ENCODE measurements around the gene LRRK1. TPM values are rescaled to one million over a fixed set of nuclear protein-coding genes. Genes with fewer than 3 reads are reported as not detected.

The LRRK1 gene
- total RNA-seq, 1 experiment from 2014 or later: 1.0 TPM

DNA sequence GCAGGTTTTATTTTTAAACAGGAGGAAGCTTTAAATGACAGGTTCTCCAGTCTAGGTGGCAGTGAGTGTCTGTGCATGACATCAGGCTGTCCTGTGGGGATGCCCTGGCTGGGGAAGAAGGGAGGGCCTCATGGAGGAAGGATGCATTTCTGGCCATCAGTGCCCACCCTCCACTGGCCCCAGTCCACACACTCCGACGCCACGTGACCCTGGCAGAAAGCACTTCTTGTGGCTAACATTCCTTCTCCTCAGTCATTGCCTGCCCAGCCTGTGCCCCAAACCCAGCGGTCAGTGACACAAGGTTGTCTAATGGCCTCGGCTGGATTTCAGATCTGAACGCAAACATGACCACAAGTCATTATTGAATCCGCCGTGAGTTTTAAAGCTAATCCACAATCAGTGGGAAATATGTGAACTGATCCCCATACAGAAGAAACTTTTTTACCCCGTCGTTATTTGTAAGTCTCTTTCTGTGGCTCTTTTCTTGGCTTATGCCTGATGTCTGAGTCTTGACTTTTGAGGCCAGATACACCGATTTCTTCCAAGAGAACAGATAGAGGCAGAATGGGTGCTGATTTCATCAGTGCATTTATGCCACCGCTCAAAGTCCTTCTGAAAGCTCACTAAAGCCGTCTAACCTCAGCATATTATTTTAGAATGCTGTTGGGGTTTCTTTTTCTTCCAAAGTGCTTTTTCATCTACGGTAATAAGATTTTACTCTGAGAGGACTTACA, 17.3 kb upstream of the LRRK1 start:
- in situ Hi-C loops (cut with HindIII; ENCODE audit: low pct_unique_long_range_greater_than_20kb, low sequenced_read_pairs): no loop called here

DNA sequence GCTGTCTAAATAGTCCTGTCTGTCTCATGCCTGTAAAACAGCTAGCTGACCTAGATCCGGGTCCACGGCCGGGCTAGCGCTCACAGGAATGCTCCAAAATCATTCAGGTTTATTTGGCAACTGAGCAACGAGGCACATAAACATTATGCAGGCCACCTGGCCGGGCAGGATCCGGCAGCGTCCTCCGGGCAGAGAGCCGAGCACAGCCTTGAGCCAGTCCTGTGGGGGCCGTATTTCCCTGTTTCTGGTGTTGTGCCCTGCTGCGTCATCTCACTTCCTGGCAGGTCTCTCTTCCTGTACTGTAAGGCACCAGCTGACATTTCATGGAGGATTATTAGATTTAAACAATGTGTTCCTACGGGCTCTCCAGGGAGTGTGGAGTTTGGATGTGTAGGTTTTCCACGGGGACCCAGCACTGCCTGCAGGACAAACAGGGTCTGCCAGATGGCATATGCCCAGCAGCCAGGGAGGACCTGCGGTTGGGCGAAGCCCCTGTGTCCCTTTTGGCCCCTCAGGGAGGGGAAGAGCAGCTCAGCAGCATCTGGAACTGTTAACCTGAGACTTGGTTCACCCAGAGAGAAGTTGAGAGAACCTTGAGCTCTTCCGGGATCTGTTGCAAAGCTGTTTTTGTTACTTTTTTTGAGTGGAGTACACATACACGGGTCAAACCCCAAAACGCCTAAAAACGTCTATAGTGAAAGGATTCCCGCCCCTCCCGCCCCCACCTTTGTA, 16.6 kb upstream of the LRRK1 start:
- in situ Hi-C loops (cut with HindIII; ENCODE audit: low pct_unique_long_range_greater_than_20kb, low sequenced_read_pairs): no loop called here
- no peak for DNase-seq (ENCODE audit: low read depth, low spot score)

More for the DNA sequence above, 17.3 kb upstream of the LRRK1 start:
- DNase-seq (ENCODE audit: low read depth, low spot score): no peak

GRCh38 chr15:100903168-100903554, 16.0 kb upstream of the LRRK1 start:
- in situ Hi-C loops (cut with HindIII; ENCODE audit: low pct_unique_long_range_greater_than_20kb, low sequenced_read_pairs): no loop called here
- no peak for DNase-seq (ENCODE audit: low read depth, low spot score)

GRCh38 chr15:100905850-100906249, 13.3 kb upstream of the LRRK1 start:
- DNase-seq (ENCODE audit: low read depth, low spot score): no peak
- in situ Hi-C loops (cut with HindIII; ENCODE audit: low pct_unique_long_range_greater_than_20kb, low sequenced_read_pairs): no loop called here

GRCh38 chr15:100908466-100908865, 10.7 kb upstream of the LRRK1 start:
- in situ Hi-C loops (cut with HindIII; ENCODE audit: low pct_unique_long_range_greater_than_20kb, low sequenced_read_pairs): no loop called here
- no peak for DNase-seq (ENCODE audit: low read depth, low spot score)

DNA sequence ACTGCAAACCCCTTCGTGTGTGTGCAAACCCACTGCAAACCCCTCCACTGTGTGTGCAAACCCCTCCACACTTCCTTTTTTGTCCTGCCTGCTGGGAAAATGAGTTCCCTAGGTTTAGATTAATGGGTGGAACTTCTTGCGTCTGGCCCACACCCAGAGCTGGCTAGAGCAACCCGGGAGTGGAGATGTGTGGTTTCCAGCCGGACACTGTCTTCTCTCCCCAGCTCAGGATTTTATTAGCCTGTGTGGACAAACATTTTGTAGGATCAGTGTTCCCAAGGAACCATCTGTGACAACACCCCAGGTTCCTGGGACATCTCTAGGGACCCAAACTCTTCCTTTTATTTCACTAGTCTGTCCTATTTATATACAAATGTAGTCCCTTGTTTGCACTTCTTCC, 9.6 kb upstream of the LRRK1 start:
- in situ Hi-C loops (cut with HindIII; ENCODE audit: low pct_unique_long_range_greater_than_20kb, low sequenced_read_pairs): no loop called here
- no peak for DNase-seq (ENCODE audit: low read depth, low spot score)

DNA sequence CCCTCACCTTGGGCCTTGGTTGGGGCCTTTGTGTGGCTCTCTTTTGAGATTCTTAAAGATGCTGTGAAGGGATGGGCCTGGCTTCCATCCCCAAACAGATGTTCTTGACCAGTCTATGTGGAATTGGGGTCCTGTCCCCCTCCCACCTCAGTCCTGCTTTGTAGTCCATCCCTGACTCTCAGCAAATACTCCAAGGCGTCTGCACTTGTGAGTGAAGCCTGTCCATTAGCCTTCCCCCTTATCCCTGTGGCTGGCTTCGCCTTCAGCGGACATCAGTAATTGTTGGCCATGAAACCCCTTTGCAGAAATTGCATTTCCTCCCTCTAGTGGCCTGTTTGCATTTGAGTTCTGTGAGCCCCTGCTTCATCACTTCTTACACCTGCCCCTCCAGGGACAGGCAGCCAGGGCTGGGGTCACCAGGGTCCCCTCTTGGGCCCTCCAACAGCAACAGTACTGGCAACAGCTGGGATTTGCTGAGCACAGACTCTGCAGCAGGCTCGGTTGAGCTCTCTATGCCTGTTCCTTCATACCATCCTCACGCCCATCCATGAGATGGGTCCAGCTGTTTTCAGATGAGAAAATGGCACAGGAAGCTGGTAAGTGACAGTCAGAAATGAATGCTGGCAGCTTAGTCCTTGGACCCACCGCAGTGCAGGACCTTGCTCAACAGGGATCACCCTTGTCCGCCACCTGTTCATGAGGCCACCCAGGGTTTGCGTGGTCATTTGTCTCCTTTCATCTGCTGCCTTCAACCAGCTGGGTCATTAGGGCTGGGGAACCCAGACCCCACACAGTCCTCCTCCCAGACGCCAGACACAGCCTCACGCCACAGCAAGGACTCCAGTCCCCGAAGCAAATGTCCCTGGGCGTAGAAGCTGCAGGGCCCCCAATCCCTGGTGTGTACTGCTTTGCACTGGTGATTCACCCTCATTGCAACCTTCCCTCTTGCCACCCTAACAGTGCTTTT, 8.9 kb upstream of the LRRK1 start:
- in situ Hi-C loops (cut with HindIII; ENCODE audit: low pct_unique_long_range_greater_than_20kb, low sequenced_read_pairs): no loop called here
- peak; percentile 14 for DNase-seq (ENCODE audit: low read depth, low spot score)

DNA sequence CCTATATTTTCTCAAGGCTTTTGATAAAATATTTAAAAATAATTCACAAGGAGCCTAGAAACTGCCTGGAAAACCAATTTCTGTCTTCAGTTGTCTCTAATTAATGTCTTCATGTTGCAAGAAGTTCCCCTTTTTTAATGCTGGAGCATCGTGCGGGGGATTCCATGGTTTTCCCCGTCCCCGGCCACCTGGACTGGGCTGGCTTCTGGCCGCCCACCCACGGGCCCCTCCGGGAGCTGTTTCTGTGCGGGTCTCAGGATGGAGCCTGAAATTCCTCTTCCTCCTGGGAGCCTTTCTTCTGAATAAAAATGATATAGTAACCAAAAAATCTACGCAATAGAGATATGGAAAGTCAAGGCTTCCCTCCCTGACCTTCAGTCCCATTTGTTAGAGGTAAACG, 8.1 kb upstream of the LRRK1 start:
- in situ Hi-C loops (cut with HindIII; ENCODE audit: low pct_unique_long_range_greater_than_20kb, low sequenced_read_pairs): no loop called here
- DNase-seq (ENCODE audit: low read depth, low spot score): no peak

GRCh38 chr15:100913961-100914360, 5.2 kb upstream of the LRRK1 start:
- in situ Hi-C loops (cut with HindIII; ENCODE audit: low pct_unique_long_range_greater_than_20kb, low sequenced_read_pairs): no loop called here
- DNase-seq (ENCODE audit: low read depth, low spot score): no peak

GRCh38 chr15:100914876-100915275, 4.3 kb upstream of the LRRK1 start:
- peak; percentile 15 for DNase-seq (ENCODE audit: low read depth, low spot score)
- in situ Hi-C loops (cut with HindIII; ENCODE audit: low pct_unique_long_range_greater_than_20kb, low sequenced_read_pairs): no loop called here

DNA sequence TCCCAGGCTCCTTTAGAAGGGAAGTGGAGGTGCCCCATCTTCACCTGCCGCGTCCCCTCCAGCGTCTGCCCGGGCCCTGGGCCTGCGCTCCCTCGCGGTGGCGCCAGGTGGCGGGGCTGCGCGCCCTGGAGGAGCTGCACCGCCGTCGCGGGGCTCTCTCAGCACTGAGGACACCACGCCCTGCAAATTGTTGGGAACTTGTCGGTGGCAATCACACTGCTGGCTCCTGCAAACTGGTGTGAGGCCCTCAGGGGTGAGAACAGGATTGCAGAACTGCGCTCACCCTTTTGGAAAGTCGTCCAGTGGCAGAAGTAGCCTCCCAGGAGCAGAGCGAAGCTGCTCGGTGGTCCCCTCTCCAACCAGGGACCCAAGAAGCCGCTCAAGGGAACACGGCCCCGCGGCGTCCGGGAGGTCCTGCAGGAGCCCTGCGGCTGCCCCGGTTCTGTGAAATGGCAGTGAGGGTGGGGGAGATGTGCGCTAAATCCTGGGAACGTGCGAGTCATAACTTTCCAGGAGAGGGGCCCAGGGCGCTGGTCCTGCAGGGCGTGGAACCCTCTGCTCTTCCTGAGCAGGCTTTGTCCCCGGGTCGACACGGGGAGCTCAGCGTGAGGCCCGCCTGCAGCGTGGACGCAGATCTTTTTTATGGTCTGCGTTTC, 995 bp upstream of the LRRK1 start:
- DNase-seq (ENCODE audit: low read depth, low spot score): peak; percentile 51
- in situ Hi-C loops (cut with HindIII; ENCODE audit: low pct_unique_long_range_greater_than_20kb, low sequenced_read_pairs): no loop called here

GRCh38 chr15:100919481-100920405, 586 bp downstream of the LRRK1 start:
- no peak for DNase-seq (ENCODE audit: low read depth, low spot score)
- in situ Hi-C loops (cut with HindIII; ENCODE audit: low pct_unique_long_range_greater_than_20kb, low sequenced_read_pairs): no loop called here

DNA sequence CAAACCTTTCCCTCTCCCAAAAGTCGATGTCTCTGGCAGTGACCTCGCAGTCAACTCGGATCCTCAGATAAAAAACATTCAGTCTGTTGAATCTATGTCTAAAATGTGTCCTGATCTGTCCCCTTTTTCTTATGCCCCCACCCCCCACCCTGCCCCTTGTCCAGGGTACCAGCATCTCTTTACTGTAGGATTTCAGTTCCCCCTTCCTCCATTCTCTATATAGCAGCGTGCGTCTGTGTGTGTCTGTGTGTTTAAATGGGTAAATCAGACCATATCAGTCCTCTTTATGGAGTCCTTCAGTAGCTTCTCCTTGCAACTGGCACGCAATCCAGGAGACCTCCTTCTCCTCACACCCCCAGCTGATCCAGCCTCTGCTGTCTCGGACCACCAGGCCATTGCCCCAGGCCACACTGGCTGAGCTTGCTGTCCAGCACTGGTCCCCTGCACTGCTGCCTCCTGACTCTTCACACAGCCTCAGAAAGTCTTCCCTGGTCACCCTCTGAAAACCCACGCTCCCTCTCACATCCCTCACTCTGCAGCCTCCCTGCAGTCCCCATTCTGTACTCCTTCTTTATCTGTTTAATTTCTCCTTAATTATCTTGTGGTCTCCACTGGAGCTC, 1.5 kb downstream of the LRRK1 start:
- in situ Hi-C loops (cut with HindIII; ENCODE audit: low pct_unique_long_range_greater_than_20kb, low sequenced_read_pairs): no loop called here
- no peak for DNase-seq (ENCODE audit: low read depth, low spot score)

- no peak for DNase-seq (ENCODE audit: low read depth, low spot score)
- in situ Hi-C loops (cut with HindIII; ENCODE audit: low pct_unique_long_range_greater_than_20kb, low sequenced_read_pairs): no loop called here
Measured at GRCh38 chr15:100922192-100923040, 3.3 kb downstream of the LRRK1 start.

- no peak for DNase-seq (ENCODE audit: low read depth, low spot score)
- in situ Hi-C loops (cut with HindIII; ENCODE audit: low pct_unique_long_range_greater_than_20kb, low sequenced_read_pairs): no loop called here
Measured at GRCh38 chr15:100923076-100923475, 3.9 kb downstream of the LRRK1 start.

- DNase-seq (ENCODE audit: low read depth, low spot score): no peak
- in situ Hi-C loops (cut with HindIII; ENCODE audit: low pct_unique_long_range_greater_than_20kb, low sequenced_read_pairs): no loop called here
Measured at GRCh38 chr15:100923902-100924301, 4.7 kb downstream of the LRRK1 start.
